Activated T-helper 1 cell treated with anti-CD3 and anti-CD28 coated beads, Interleukin-2, amount 50 U/mL, for 16 hours (primary cell): ENCODE data around the gene ENTPD7.
"Not testable (repeated sequence)": the region's sequence is repeated elsewhere in the genome, so short reads cannot be mapped to it uniquely, and the experiment has no call there.

Experiments
- DNase-seq, 2 donors: peaks; one replicate each; pipeline ENCODE4 v3.0.0-alpha.2; 2020; ENCODE audit warnings: low read depth in 1 of 2, low spot score in 1 of 2

ENTPD7 gene

GRCh38 chr10:99742701-99743100, 83.4 kb downstream of the ENTPD7 start:
- DNase-seq: no peak

GRCh38 chr10:99743841-99744240, 84.5 kb downstream of the ENTPD7 start:
- no peak for DNase-seq

DNA sequence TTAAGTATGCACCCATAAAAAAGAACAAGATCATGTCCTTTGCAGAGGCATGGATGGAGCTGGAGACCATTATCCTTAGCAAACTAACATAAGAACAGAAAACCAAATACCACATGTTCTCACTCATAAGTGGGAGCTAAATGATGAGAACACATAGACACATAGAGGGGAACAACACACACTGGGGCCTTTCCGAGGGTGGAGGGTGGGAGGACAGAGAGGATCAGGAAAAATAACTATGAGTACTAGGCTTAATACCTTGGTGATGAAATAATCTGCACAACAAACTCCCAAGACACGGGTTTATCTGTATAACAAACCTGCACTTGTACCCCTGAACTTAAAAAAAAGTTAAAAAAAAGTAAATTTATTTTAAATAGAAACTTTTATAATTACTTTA, 86.9 kb downstream of the ENTPD7 start:
- DNase-seq: not testable (repeated sequence)

GRCh38 chr10:99748823-99749451, 89.6 kb downstream of the ENTPD7 start:
- DNase-seq: no peak

DNA sequence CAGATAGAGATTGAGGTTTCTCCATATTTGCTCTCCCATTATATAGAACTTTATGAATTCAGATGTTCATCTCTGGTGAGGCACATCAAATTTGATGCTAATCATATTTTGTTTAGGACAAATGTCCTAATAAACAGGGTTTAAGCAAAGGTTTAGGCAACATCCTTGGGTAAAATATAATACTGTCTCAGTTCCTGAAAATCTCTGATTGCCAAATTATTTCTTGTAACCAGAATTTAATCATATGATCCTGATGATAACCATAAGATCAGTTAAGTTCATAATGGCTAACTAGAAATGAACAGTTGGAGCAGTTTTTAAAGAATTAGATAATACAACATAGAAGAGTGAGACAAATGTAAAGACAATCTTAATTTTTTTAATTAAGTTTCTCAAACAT, 91.3 kb downstream of the ENTPD7 start:
- no peak for DNase-seq

DNA sequence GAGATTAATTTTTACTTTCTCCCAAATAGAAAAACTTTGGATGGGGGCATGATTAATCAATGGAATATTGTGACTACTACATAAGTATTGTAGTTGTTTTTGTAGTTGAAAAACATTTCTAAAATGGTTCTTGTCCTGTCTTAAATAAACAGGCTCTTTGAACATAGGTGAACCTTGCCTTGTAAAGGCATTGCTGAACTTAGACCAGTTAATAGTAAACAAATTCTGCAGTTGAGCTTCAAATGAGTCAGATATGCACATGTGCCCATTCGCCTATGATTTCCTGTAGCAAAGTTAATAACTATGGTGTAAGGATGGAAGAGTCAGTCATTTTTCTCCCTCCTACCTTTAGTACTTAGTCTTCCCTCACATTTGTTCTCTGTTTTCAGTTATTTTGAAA, 95.4 kb downstream of the ENTPD7 start:
- no peak for DNase-seq
